ENCODE data around the gene PTGER4.

- TF ChIP-seq CTCF (IDR thresholded peaks at IDR 0.05) (no peak), POLR2AphosphoS5 (IDR thresholded peaks at IDR 0.05) (no peak)
These were observed 48.5 kb upstream of the PTGER4 start for GRCh38 chr5:40631236-40631635.
